GM23338 (cell line): Measurements from ENCODE around the gene TNFRSF19. TPM values are rescaled to one million over a fixed set of nuclear protein-coding genes. Genes with fewer than 3 reads are reported as not detected.

Source experiments
- ATAC-seq: fragments of 200-7000 bp; cut with Tn5 transposase; 3 replicates; pipeline ENCODE4 v1.9.1; 2020
- DNase-seq: peaks from one replicate; pipeline ENCODE4 v3.0.0-alpha.2; 2015; ENCODE audit warnings: low spot score
- H2AFZ ChIP-seq: fragments of 200-600 bp; sonication (generic); 2 replicates; pipeline ENCODE4 v1.8.0; 2016; ENCODE audit warnings: antibody characterized with exemption, mild to moderate bottlenecking, moderate library complexity
- H3F3A ChIP-seq: fragments of 200-600 bp; sonication (generic); replicated peaks from 2 replicates; pipeline ENCODE4 v1.8.0; 2017; ENCODE audit warnings: antibody characterized with exemption, mixed run types, low read depth
- H3K27ac ChIP-seq: fragments of 200-600 bp; sonication (generic); 2 replicates; pipeline ENCODE4 v1.6.1; 2016; ENCODE audit warnings: low read depth
- H3K27me3 ChIP-seq: fragments of 200-600 bp; sonication (generic); 2 replicates; pipeline ENCODE4 v1.8.0; 2016; ENCODE audit warnings: mild to moderate bottlenecking, mixed run types, moderate library complexity; ENCODE audit not compliant: insufficient read depth
- H3K36me3 ChIP-seq: fragments of 200-600 bp; sonication (generic); 2 replicates; pipeline ENCODE4 v1.8.0; 2016; ENCODE audit warnings: mild to moderate bottlenecking; ENCODE audit not compliant: insufficient read depth
- H3K4me1 ChIP-seq: fragments of 200-600 bp; sonication (generic); 2 replicates; pipeline ENCODE4 v1.8.0; 2016; ENCODE audit warnings: mild to moderate bottlenecking, moderate library complexity; ENCODE audit not compliant: insufficient read depth
- H3K4me2 ChIP-seq: fragments of 200-600 bp; sonication (generic); 2 replicates; pipeline ENCODE4 v1.7.1; 2017; ENCODE audit warnings: mixed run types
- H3K4me3 ChIP-seq: fragments of 200-600 bp; sonication (generic); 2 replicates; pipeline ENCODE4 v1.6.1; 2016; ENCODE audit warnings: mixed run types
- H3K79me2 ChIP-seq: fragments of 200-600 bp; sonication (generic); replicated peaks from 2 replicates; pipeline ENCODE4 v1.8.0; 2017; ENCODE audit warnings: mild to moderate bottlenecking; ENCODE audit not compliant: insufficient read depth
- H3K9me2 ChIP-seq: fragments of 200-600 bp; sonication (generic); 2 replicates; pipeline ENCODE4 v1.8.0; 2017; ENCODE audit not compliant: insufficient read depth
- H4K20me1 ChIP-seq: fragments of 200-600 bp; sonication (generic); replicated peaks from 2 replicates; pipeline ENCODE4 v1.8.0; 2017; ENCODE audit warnings: mild to moderate bottlenecking; ENCODE audit not compliant: insufficient read depth
- H3K27ac Mint-ChIP-seq: 2 replicates; pipeline ENCODE4 v1.8.0; 2020; ENCODE audit warnings: inconsistent platforms, mild to moderate bottlenecking, moderate library complexity, mixed read lengths
- H3K27me3 Mint-ChIP-seq: 3 replicates; pipeline ENCODE4 v1.8.0; 2022; ENCODE audit warnings: low read depth, mild to moderate bottlenecking, moderate library complexity, mixed read lengths, inconsistent platforms; ENCODE audit not compliant: insufficient read depth, poor library complexity
- H3K36me3 Mint-ChIP-seq: 3 replicates; pipeline ENCODE4 v1.8.0; 2021; ENCODE audit warnings: low read depth, mild to moderate bottlenecking, inconsistent platforms, moderate library complexity, mixed read lengths
- H3K4me1 Mint-ChIP-seq: 3 replicates; pipeline ENCODE4 v1.8.0; 2020; ENCODE audit warnings: mild to moderate bottlenecking, inconsistent platforms, mixed read lengths
- H3K4me3 Mint-ChIP-seq: 3 replicates; pipeline ENCODE4 v1.8.0; 2021; ENCODE audit warnings: moderate library complexity, mild to moderate bottlenecking, inconsistent platforms, mixed read lengths
- H3K9me3 Mint-ChIP-seq: 3 replicates; pipeline ENCODE4 v1.8.0; 2020; ENCODE audit warnings: moderate library complexity, mild to moderate bottlenecking, inconsistent platforms, mixed read lengths
- CREB1 ChIP-seq: fragments of 250-450 bp; sonication (Bioruptor Pico); IDR thresholded peaks from 2 replicates; pipeline ENCODE4 v1.5.0; 2020; ENCODE audit warnings: low read depth, mild to moderate bottlenecking, moderate library complexity
- EZH2 ChIP-seq: fragments of 200-600 bp; sonication (generic); IDR thresholded peaks from one replicate; pipeline ENCODE4 v1.8.0; 2017; ENCODE audit warnings: antibody characterized with exemption, mild to moderate bottlenecking, low read depth; ENCODE audit not compliant: unreplicated experiment
- EZH2phosphoT487 ChIP-seq: fragments of 200-600 bp; sonication (generic); IDR thresholded peaks from one replicate; pipeline ENCODE4 v1.8.1; 2018; ENCODE audit warnings: antibody characterized with exemption; ENCODE audit not compliant: unreplicated experiment
- JUNB ChIP-seq: IDR thresholded peaks from one replicate; pipeline ENCODE4 v1.6.1; 2016; ENCODE audit warnings: antibody characterized with exemption; ENCODE audit not compliant: unreplicated experiment
- NANOG ChIP-seq: IDR thresholded peaks from 2 replicates; pipeline ENCODE4 v1.6.1; 2016; ENCODE audit warnings: antibody characterized with exemption, borderline replicate concordance
- POLR2AphosphoS5 ChIP-seq: IDR thresholded peaks from 2 replicates; pipeline ENCODE4 v1.6.1; 2016; ENCODE audit warnings: antibody characterized with exemption, low read depth
- STAT1 ChIP-seq: IDR thresholded peaks from one replicate; pipeline ENCODE4 v1.6.1; 2016; ENCODE audit warnings: antibody characterized with exemption; ENCODE audit not compliant: unreplicated experiment
- ZNF114 ChIP-seq: fragments of 250-450 bp; sonication (Bioruptor Pico); IDR thresholded peaks from 2 replicates; pipeline ENCODE4 v1.5.0; 2020; ENCODE audit warnings: mild to moderate bottlenecking, moderate library complexity
- ZNF331 ChIP-seq: fragments of 250-450 bp; sonication (Bioruptor Pico); IDR thresholded peaks from 2 replicates; pipeline ENCODE4 v1.5.0; 2020; ENCODE audit warnings: low read depth, mild to moderate bottlenecking, moderate library complexity
- polyA plus RNA-seq: library from polyadenylated mRNA; unstranded; fragments of >200 nt; fragmentation: Nextera tagmentation; extraction: Ambion mirVana; gene quantifications from 2 replicates; pipeline ENCODE4 v1.2.1, GENCODE V29; 2016
- total RNA-seq: library from RNA; depleted of rRNA; stranded (reverse); fragments of >200 nt; shearing (Covaris generic); gene quantifications from 2 replicates; pipeline ENCODE4 v1.2.3, GENCODE V29; 2014
- TF ChIP-seq, protein P1 (sequence below): IDR thresholded peaks from one replicate; pipeline ENCODE4 v1.6.1; 2018; ENCODE audit warnings: antibody characterized with exemption; ENCODE audit not compliant: unreplicated experiment
- TF ChIP-seq, protein P2 (sequence below): IDR thresholded peaks from 2 replicates; pipeline ENCODE4 v1.6.1; 2016; ENCODE audit warnings: antibody characterized with exemption
- TF ChIP-seq, protein P3 (sequence below): fragments of 250-450 bp; sonication (Bioruptor Pico); IDR thresholded peaks from 2 replicates; pipeline ENCODE4 v1.5.0; 2020; ENCODE audit warnings: mild to moderate bottlenecking, moderate library complexity
- TF ChIP-seq, protein P4 (sequence below), 2 experiments: fragments of 200-600 bp in 1 of 2; sonication (generic) in 1 of 2; conservative IDR thresholded peaks; 2 replicates each; pipeline versions ENCODE4 v1.5.1 to v1.6.1; 2016 to 2017; ENCODE audit warnings: antibody characterized with exemption in 2 of 2, low read depth in 2 of 2, mild to moderate bottlenecking in 2 of 2, moderate library complexity in 1 of 2

The TNFRSF19 gene
- total and polyA plus RNA-seq, 2 experiments from 2014 or later: 0.21 to 0.35 TPM

DNA sequence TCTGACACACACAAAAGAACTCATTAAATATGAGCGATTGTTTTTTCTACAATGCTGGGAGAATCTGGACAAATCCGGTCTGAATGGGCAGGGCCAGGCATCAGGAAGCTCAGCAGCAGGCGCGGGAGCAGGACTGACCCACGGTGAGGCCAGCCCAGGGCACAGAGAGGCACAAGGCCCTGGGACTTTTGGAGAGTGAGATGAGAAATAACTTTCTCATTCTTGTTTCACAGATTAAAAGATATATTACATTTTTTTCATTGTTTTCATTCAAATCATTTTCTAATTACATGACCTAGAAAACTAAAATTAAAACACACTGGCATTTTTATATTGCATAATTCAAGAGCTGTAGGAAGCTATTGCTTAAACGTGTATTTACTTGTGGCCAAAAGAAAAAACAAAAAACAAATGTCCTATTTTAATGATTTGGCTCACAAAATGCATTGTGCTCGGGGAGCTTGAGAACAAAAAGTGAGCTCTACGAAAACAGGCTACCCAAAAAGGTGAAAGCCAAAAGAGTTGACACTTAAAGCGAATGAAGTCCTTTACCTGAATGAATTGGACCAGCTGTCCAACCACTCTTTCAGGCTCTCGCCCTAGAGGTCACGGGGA is 133.1 kb downstream of the TNFRSF19 start (continued):
- no peak for TF ChIP-seq CREB1 (CRISPR knock-in tag)
- TF ChIP-seq ZNF114 (CRISPR knock-in tag): no peak
- no peak for TF ChIP-seq STAT1
- TF ChIP-seq, protein P1, sequence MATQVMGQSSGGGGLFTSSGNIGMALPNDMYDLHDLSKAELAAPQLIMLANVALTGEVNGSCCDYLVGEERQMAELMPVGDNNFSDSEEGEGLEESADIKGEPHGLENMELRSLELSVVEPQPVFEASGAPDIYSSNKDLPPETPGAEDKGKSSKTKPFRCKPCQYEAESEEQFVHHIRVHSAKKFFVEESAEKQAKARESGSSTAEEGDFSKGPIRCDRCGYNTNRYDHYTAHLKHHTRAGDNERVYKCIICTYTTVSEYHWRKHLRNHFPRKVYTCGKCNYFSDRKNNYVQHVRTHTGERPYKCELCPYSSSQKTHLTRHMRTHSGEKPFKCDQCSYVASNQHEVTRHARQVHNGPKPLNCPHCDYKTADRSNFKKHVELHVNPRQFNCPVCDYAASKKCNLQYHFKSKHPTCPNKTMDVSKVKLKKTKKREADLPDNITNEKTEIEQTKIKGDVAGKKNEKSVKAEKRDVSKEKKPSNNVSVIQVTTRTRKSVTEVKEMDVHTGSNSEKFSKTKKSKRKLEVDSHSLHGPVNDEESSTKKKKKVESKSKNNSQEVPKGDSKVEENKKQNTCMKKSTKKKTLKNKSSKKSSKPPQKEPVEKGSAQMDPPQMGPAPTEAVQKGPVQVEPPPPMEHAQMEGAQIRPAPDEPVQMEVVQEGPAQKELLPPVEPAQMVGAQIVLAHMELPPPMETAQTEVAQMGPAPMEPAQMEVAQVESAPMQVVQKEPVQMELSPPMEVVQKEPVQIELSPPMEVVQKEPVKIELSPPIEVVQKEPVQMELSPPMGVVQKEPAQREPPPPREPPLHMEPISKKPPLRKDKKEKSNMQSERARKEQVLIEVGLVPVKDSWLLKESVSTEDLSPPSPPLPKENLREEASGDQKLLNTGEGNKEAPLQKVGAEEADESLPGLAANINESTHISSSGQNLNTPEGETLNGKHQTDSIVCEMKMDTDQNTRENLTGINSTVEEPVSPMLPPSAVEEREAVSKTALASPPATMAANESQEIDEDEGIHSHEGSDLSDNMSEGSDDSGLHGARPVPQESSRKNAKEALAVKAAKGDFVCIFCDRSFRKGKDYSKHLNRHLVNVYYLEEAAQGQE: no peak
- TF ChIP-seq, protein P2, sequence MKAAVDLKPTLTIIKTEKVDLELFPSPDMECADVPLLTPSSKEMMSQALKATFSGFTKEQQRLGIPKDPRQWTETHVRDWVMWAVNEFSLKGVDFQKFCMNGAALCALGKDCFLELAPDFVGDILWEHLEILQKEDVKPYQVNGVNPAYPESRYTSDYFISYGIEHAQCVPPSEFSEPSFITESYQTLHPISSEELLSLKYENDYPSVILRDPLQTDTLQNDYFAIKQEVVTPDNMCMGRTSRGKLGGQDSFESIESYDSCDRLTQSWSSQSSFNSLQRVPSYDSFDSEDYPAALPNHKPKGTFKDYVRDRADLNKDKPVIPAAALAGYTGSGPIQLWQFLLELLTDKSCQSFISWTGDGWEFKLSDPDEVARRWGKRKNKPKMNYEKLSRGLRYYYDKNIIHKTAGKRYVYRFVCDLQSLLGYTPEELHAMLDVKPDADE: no peak
- no peak for TF ChIP-seq NANOG
- TF ChIP-seq EZH2: no peak
- no peak for TF ChIP-seq EZH2phosphoT487
- TF ChIP-seq JUNB: no peak
- TF ChIP-seq ZNF331: no peak

DNA sequence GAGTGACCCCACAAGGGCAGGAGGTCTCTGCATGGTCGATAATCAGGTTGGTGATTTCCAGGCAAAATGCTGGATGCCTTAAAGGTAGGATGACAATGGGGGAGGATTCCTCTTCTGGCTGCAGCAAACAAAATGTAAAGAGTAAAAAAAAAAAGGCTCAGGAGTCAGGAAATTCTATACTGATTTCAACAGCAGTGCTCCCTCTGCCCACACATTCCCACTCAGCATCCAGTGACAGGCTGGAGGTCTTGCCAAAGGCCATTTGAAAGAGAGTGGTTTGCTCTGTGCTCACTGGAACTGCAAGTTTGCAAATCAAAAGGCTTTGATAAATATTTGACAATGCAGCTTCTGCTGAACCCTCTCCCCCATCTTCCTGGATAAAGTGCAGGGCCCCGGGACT is 135.4 kb downstream of the TNFRSF19 start:
- Mint-ChIP-seq H3K4me3 (no peak overlapping the region), H3K36me3 (no peaks in the 10 kb centered on the region), H3K27ac (no peak overlapping the region), H3K9me3 (no peaks in the 10 kb centered on the region; the same call in 2 of the 3 replicates), H3K4me1 (peaks cover 18% of the 10 kb centered on the region; the same call in 2 of the 3 replicates), H3K27me3 (peaks cover 8% of the 10 kb centered on the region)
- Histone ChIP-seq H3K36me3 (no peaks in the 10 kb centered on the region), H3F3A (no peaks in the 10 kb centered on the region), H3K27ac (no peak overlapping the region), H3K9me2 (peaks cover 4% of the 10 kb centered on the region; the same call in 1 of the 2 replicates), H3K4me3 (no peak overlapping the region), H3K27me3 (no peaks in the 10 kb centered on the region), H3K4me2 (no peak overlapping the region), H3K4me1 (no peaks in the 10 kb centered on the region; the same call in 1 of the 2 replicates), H3K79me2 (no peaks in the 10 kb centered on the region), H2AFZ (no peak overlapping the region), H4K20me1 (no peaks in the 10 kb centered on the region)
- DNase-seq (no peak), ATAC-seq (no peak)
- TF ChIP-seq, protein P3, sequence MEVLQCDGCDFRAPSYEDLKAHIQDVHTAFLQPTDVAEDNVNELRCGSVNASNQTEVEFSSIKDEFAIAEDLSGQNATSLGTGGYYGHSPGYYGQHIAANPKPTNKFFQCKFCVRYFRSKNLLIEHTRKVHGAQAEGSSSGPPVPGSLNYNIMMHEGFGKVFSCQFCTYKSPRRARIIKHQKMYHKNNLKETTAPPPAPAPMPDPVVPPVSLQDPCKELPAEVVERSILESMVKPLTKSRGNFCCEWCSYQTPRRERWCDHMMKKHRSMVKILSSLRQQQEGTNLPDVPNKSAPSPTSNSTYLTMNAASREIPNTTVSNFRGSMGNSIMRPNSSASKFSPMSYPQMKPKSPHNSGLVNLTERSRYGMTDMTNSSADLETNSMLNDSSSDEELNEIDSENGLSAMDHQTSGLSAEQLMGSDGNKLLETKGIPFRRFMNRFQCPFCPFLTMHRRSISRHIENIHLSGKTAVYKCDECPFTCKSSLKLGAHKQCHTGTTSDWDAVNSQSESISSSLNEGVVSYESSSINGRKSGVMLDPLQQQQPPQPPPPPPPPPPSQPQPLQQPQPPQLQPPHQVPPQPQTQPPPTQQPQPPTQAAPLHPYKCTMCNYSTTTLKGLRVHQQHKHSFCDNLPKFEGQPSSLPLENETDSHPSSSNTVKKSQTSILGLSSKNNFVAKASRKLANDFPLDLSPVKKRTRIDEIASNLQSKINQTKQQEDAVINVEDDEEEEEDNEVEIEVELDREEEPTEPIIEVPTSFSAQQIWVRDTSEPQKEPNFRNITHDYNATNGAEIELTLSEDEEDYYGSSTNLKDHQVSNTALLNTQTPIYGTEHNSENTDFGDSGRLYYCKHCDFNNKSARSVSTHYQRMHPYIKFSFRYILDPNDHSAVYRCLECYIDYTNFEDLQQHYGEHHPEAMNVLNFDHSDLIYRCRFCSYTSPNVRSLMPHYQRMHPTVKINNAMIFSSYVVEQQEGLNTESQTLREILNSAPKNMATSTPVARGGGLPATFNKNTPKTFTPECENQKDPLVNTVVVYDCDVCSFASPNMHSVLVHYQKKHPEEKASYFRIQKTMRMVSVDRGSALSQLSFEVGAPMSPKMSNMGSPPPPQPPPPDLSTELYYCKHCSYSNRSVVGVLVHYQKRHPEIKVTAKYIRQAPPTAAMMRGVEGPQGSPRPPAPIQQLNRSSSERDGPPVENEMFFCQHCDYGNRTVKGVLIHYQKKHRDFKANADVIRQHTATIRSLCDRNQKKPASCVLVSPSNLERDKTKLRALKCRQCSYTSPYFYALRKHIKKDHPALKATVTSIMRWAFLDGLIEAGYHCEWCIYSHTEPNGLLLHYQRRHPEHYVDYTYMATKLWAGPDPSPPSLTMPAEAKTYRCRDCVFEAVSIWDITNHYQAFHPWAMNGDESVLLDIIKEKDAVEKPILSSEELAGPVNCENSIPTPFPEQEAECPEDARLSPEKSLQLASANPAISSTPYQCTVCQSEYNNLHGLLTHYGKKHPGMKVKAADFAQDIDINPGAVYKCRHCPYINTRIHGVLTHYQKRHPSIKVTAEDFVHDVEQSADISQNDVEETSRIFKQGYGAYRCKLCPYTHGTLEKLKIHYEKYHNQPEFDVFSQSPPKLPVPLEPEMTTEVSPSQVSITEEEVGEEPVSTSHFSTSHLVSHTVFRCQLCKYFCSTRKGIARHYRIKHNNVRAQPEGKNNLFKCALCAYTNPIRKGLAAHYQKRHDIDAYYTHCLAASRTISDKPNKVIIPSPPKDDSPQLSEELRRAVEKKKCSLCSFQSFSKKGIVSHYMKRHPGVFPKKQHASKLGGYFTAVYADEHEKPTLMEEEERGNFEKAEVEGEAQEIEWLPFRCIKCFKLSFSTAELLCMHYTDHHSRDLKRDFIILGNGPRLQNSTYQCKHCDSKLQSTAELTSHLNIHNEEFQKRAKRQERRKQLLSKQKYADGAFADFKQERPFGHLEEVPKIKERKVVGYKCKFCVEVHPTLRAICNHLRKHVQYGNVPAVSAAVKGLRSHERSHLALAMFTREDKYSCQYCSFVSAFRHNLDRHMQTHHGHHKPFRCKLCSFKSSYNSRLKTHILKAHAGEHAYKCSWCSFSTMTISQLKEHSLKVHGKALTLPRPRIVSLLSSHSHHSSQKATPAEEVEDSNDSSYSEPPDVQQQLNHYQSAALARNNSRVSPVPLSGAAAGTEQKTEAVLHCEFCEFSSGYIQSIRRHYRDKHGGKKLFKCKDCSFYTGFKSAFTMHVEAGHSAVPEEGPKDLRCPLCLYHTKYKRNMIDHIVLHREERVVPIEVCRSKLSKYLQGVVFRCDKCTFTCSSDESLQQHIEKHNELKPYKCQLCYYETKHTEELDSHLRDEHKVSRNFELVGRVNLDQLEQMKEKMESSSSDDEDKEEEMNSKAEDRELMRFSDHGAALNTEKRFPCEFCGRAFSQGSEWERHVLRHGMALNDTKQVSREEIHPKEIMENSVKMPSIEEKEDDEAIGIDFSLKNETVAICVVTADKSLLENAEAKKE (CRISPR knock-in tag): no peak
- TF ChIP-seq NANOG: no peak
- TF ChIP-seq ZNF114 (CRISPR knock-in tag): no peak
- TF ChIP-seq POLR2AphosphoS5: no peak
- TF ChIP-seq, protein P4, sequence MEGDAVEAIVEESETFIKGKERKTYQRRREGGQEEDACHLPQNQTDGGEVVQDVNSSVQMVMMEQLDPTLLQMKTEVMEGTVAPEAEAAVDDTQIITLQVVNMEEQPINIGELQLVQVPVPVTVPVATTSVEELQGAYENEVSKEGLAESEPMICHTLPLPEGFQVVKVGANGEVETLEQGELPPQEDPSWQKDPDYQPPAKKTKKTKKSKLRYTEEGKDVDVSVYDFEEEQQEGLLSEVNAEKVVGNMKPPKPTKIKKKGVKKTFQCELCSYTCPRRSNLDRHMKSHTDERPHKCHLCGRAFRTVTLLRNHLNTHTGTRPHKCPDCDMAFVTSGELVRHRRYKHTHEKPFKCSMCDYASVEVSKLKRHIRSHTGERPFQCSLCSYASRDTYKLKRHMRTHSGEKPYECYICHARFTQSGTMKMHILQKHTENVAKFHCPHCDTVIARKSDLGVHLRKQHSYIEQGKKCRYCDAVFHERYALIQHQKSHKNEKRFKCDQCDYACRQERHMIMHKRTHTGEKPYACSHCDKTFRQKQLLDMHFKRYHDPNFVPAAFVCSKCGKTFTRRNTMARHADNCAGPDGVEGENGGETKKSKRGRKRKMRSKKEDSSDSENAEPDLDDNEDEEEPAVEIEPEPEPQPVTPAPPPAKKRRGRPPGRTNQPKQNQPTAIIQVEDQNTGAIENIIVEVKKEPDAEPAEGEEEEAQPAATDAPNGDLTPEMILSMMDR (conservative IDR thresholded peaks at IDR 0.05; ENCODE audit: low read depth in 2 of 2): no peak
- TF ChIP-seq ZNF331: no peak
- no peak for TF ChIP-seq EZH2
